T-helper 2 cell treated with Interferon-gamma antibody and Interleukin-4, amounts not matched to agents 5 μg/mL and 100 μg/mL, for 36 hours (primary cell): ENCODE data around the gene APOC4.

Experiments used
- DNase-seq: peaks from one replicate; pipeline ENCODE4 v3.0.0; 2021; ENCODE audit warnings: low spot score
- H3K27ac Mint-ChIP-seq: one replicate; pipeline ENCODE4 v1.8.0; 2021; ENCODE audit warnings: mild to moderate bottlenecking, mixed read lengths
- H3K27me3 Mint-ChIP-seq: one replicate; pipeline ENCODE4 v1.8.0; 2021; ENCODE audit warnings: low read depth, mixed read lengths
- H3K36me3 Mint-ChIP-seq: one replicate; pipeline ENCODE4 v1.8.0; 2021; ENCODE audit warnings: low read depth, mixed read lengths
- H3K4me1 Mint-ChIP-seq: one replicate; pipeline ENCODE4 v1.8.0; 2021; ENCODE audit warnings: low read depth, mixed read lengths
- H3K4me3 Mint-ChIP-seq: one replicate; pipeline ENCODE4 v1.8.0; 2022; ENCODE audit warnings: mild to moderate bottlenecking, moderate library complexity, mixed read lengths
- H3K9me3 Mint-ChIP-seq: one replicate; pipeline ENCODE4 v1.8.0; 2021; ENCODE audit warnings: mixed read lengths

Gene APOC4

GRCh38 chr19:44931541-44931940 is 10.5 kb upstream of the APOC4 start:
- no peaks in the 10 kb centered on the region for H3K9me3 Mint-ChIP-seq
- peaks cover 4% of the 10 kb centered on the region for H3K27me3 Mint-ChIP-seq
- DNase-seq: no peak
- no peaks in the 10 kb centered on the region for H3K36me3 Mint-ChIP-seq
- no peak overlapping the region for H3K27ac Mint-ChIP-seq
- H3K4me1 Mint-ChIP-seq: no peaks in the 10 kb centered on the region
- H3K4me3 Mint-ChIP-seq: no peak overlapping the region

- no peak for DNase-seq
Measured at GRCh38 chr19:44939668-44940067, 2.4 kb upstream of the APOC4 start.

GRCh38 chr19:44943801-44944249 is 1.8 kb downstream of the APOC4 start:
- no peaks in the 10 kb centered on the region for H3K27me3 Mint-ChIP-seq
- no peaks in the 10 kb centered on the region for H3K36me3 Mint-ChIP-seq
- no peaks in the 10 kb centered on the region for H3K4me1 Mint-ChIP-seq
- no peak overlapping the region for H3K4me3 Mint-ChIP-seq
- no peak overlapping the region for H3K27ac Mint-ChIP-seq
- H3K9me3 Mint-ChIP-seq: no peaks in the 10 kb centered on the region
- no peak for DNase-seq

More at GRCh38 chr19:44939668-44940067, 2.4 kb upstream of the APOC4 start:
- H3K36me3 Mint-ChIP-seq: no peaks in the 10 kb centered on the region
- H3K27ac Mint-ChIP-seq: no peak overlapping the region
- no peaks in the 10 kb centered on the region for H3K4me1 Mint-ChIP-seq
- H3K4me3 Mint-ChIP-seq: no peak overlapping the region
- H3K9me3 Mint-ChIP-seq: no peaks in the 10 kb centered on the region
- H3K27me3 Mint-ChIP-seq: no peaks in the 10 kb centered on the region

- H3K27ac Mint-ChIP-seq: no peak overlapping the region
- H3K4me3 Mint-ChIP-seq: no peak overlapping the region
- H3K27me3 Mint-ChIP-seq: no peaks in the 10 kb centered on the region
- H3K9me3 Mint-ChIP-seq: no peaks in the 10 kb centered on the region
- no peak for DNase-seq
- no peaks in the 10 kb centered on the region for H3K4me1 Mint-ChIP-seq
- H3K36me3 Mint-ChIP-seq: no peaks in the 10 kb centered on the region
Measured at GRCh38 chr19:44947041-44947581, 5.1 kb downstream of the APOC4 start.

GRCh38 chr19:44948237-44948636 is 6.2 kb downstream of the APOC4 start:
- Mint-ChIP-seq H3K27me3 (no peaks in the 10 kb centered on the region), H3K9me3 (no peaks in the 10 kb centered on the region), H3K27ac (no peak overlapping the region), H3K36me3 (no peaks in the 10 kb centered on the region), H3K4me1 (no peaks in the 10 kb centered on the region), H3K4me3 (no peak overlapping the region)
- no peak for DNase-seq

- Mint-ChIP-seq H3K36me3 (no peaks in the 10 kb centered on the region), H3K27me3 (no peaks in the 10 kb centered on the region), H3K27ac (no peak overlapping the region), H3K9me3 (no peaks in the 10 kb centered on the region), H3K4me3 (no peak overlapping the region), H3K4me1 (peaks cover 4% of the 10 kb centered on the region)
- no peak for DNase-seq
Measured at GRCh38 chr19:44948763-44949374, 6.8 kb downstream of the APOC4 start.

- no peaks in the 10 kb centered on the region for H3K36me3 Mint-ChIP-seq
- H3K4me3 Mint-ChIP-seq: no peak overlapping the region
- no peaks in the 10 kb centered on the region for H3K27me3 Mint-ChIP-seq
- no peaks in the 10 kb centered on the region for H3K9me3 Mint-ChIP-seq
- no peak for DNase-seq
- peaks cover 4% of the 10 kb centered on the region for H3K4me1 Mint-ChIP-seq
- no peak overlapping the region for H3K27ac Mint-ChIP-seq
Measured at GRCh38 chr19:44949550-44949949, 7.5 kb downstream of the APOC4 start.

- H3K27ac Mint-ChIP-seq: no peak overlapping the region
- no peaks in the 10 kb centered on the region for H3K9me3 Mint-ChIP-seq
- H3K36me3 Mint-ChIP-seq: no peaks in the 10 kb centered on the region
- no peaks in the 10 kb centered on the region for H3K27me3 Mint-ChIP-seq
- H3K4me1 Mint-ChIP-seq: peaks cover 13% of the 10 kb centered on the region
- no peak overlapping the region for H3K4me3 Mint-ChIP-seq
- peak; percentile 45 for DNase-seq
Measured at GRCh38 chr19:44951179-44952159, 9.4 kb downstream of the APOC4 start.

- Mint-ChIP-seq H3K4me1 (peaks cover 27% of the 10 kb centered on the region), H3K27ac (peak overlapping the region; percentile 99), H3K36me3 (no peaks in the 10 kb centered on the region), H3K9me3 (no peaks in the 10 kb centered on the region), H3K27me3 (no peaks in the 10 kb centered on the region), H3K4me3 (peak overlapping the region; percentile 95)
- DNase-seq: no peak
Measured at GRCh38 chr19:44954278-44954648, 12.2 kb downstream of the APOC4 start.

GRCh38 chr19:44954649-44955504 is 12.8 kb downstream of the APOC4 start, which contains the start of gene CLPTM1:
TSS of gene CLPTM1 (plus strand) at chr19:44955380. CDS start at chr19:44955396, 16 bp downstream.
- DNase-seq: peak; percentile 91
- H3K9me3 Mint-ChIP-seq: no peaks in the 10 kb centered on the region
- H3K27ac Mint-ChIP-seq: peak within 1 kb of the TSS; percentile 99
- no peaks in the 10 kb centered on the region for H3K27me3 Mint-ChIP-seq
- H3K4me3 Mint-ChIP-seq: peak within 1 kb of the TSS; percentile 95
- peaks cover 27% of the 10 kb centered on the region for H3K4me1 Mint-ChIP-seq
- H3K36me3 Mint-ChIP-seq: no peaks in the 10 kb centered on the region

GRCh38 chr19:44955505-44956439 is 13.7 kb downstream of the APOC4 start:
- Mint-ChIP-seq H3K27ac (peak overlapping the region; percentile 75), H3K9me3 (no peaks in the 10 kb centered on the region), H3K27me3 (no peaks in the 10 kb centered on the region), H3K4me1 (peaks cover 27% of the 10 kb centered on the region), H3K4me3 (peak overlapping the region; percentile 89), H3K36me3 (no peaks in the 10 kb centered on the region)
- DNase-seq: no peak

- Mint-ChIP-seq H3K4me1 (peaks cover 27% of the 10 kb centered on the region), H3K27ac (no peak overlapping the region), H3K9me3 (no peaks in the 10 kb centered on the region), H3K27me3 (no peaks in the 10 kb centered on the region), H3K36me3 (peaks cover 4% of the 10 kb centered on the region), H3K4me3 (peak overlapping the region; percentile 89)
- DNase-seq: no peak
Measured at GRCh38 chr19:44957526-44957925, 15.5 kb downstream of the APOC4 start.
